Measurements from ENCODE around the gene CERKL. TPM values are rescaled to one million over a fixed set of nuclear protein-coding genes. Genes with fewer than 3 reads are reported as not detected.
A peak's percentile ranks its signal among the peaks of the same experiment; 100 is the strongest.

The CERKL gene
- total RNA-seq, 1 experiment from 2014 or later: 24.4 TPM

DNA sequence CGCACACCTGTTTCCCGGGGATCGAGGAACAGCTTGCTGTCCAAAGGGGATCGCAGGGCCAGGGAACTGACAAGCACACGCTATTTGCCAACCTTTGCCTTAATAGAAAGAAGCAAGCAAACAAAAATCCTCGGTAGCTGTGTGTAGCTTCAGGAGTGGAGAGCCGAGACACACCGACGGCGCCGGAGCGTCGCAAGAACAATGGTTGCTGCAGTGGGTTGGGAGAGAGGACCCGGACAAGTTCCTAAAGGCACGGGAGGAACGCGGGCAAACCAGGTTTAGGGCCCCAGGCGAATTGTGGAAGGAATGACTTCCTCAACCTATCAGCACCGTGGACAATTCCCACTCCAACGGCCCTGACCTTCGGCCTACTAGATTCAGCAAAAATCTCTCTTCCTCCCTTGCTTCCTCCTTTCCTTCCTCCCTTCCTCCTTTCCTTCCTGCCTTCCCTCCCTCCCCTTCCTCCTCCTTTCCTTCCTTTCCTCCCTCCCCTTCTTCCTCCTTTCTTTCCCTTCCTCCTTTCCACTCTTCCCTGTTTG is 28.3 kb upstream of the CERKL start:
- no peaks in the 10 kb centered on the region for H4K20me1 ChIP-seq (ENCODE audit: insufficient read depth, low read depth, low read length)
- DNase-seq: no peak
- no peaks in the 10 kb centered on the region for H3K9me2 ChIP-seq (replicated peaks; ENCODE audit: insufficient read depth, low read length)
- H3K4me3 ChIP-seq (ENCODE audit: low read length): 0 out of 2 replicates have a peak overlapping the region, but pooled peaks have one; percentile 25
- H2AFZ ChIP-seq (ENCODE audit: low read length): no peak overlapping the region
- peak overlapping the region; percentile 98 for H3K27ac ChIP-seq (ENCODE audit: low read length)
- peak overlapping the region; percentile 66 for H3K4me2 ChIP-seq (ENCODE audit: low read depth, low read length, poor library complexity, severe bottlenecking)
- H3K4me1 ChIP-seq (ENCODE audit: low read length): peaks cover 56% of the 10 kb centered on the region
- no peaks in the 10 kb centered on the region for H3K79me2 ChIP-seq (ENCODE audit: low read length)
- no peaks in the 10 kb centered on the region for H3K27me3 ChIP-seq (ENCODE audit: low read length)
- H3K9me3 ChIP-seq (ENCODE audit: low read length): no peaks in the 10 kb centered on the region
- no peaks in the 10 kb centered on the region for H3K36me3 ChIP-seq (ENCODE audit: insufficient read depth, low read length)
- H3K9ac ChIP-seq (ENCODE audit: low read length): peak overlapping the region; percentile 52

DNA sequence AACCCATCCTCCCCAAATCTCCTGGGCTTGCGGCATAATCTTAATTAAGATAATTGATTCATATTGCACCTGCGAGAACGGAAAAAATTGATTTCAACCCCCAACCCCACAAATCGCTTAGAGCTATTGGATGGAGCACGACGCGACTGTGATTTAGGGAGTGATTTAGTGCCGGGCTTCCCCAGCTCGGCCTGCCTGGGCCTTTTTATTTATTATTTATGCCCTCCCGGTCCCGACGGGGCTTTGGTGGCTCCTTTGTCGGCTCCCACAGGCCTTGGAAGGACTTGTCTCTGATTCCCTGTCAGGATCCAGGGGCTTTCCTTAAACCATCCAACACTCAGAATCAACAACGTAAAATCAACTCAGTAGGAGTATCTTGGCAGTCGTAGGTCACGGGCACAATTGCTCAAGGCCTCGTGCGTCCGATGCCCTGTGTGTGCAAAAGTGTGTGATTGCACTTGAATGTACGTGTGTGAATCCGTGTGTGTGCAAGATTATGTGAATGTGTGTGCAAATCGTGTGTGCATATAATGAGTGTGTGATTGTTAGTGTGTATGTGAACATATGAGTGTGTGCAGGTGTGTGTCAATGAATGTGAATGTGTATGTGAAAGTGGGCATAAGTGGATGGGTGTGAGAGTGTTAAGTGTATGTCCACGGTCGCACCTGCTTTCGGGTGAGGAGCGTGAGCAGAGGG is 27.7 kb upstream of the CERKL start:
- Histone ChIP-seq H3K9me2 (replicated peaks; ENCODE audit: insufficient read depth, low read length) (no peaks in the 10 kb centered on the region), H4K20me1 (ENCODE audit: insufficient read depth, low read depth, low read length) (no peaks in the 10 kb centered on the region), H3K9ac (ENCODE audit: low read length) (no peak overlapping the region), H3K27ac (ENCODE audit: low read length) (peak overlapping the region; percentile 98; the same call in 1 of the 2 replicates), H3K36me3 (ENCODE audit: insufficient read depth, low read length) (no peaks in the 10 kb centered on the region), H3K4me1 (ENCODE audit: low read length) (peaks cover 50% of the 10 kb centered on the region), H2AFZ (ENCODE audit: low read length) (no peak overlapping the region), H3K4me3 (ENCODE audit: low read length) (no peak overlapping the region), H3K27me3 (ENCODE audit: low read length) (no peaks in the 10 kb centered on the region), H3K4me2 (ENCODE audit: low read depth, low read length, poor library complexity, severe bottlenecking) (no peak overlapping the region), H3K9me3 (ENCODE audit: low read length) (no peaks in the 10 kb centered on the region), H3K79me2 (ENCODE audit: low read length) (no peaks in the 10 kb centered on the region)
- DNase-seq: no peak

GRCh38 chr2:181683518-181684453 is 26.9 kb upstream of the CERKL start:
- Histone ChIP-seq H3K4me2 (ENCODE audit: low read depth, low read length, poor library complexity, severe bottlenecking) (no peak overlapping the region), H2AFZ (ENCODE audit: low read length) (no peak overlapping the region), H3K36me3 (ENCODE audit: insufficient read depth, low read length) (no peaks in the 10 kb centered on the region), H3K9ac (ENCODE audit: low read length) (no peak overlapping the region), H3K4me3 (ENCODE audit: low read length) (no peak overlapping the region), H3K27me3 (ENCODE audit: low read length) (no peaks in the 10 kb centered on the region), H3K4me1 (ENCODE audit: low read length) (peaks cover 42% of the 10 kb centered on the region), H4K20me1 (ENCODE audit: insufficient read depth, low read depth, low read length) (no peaks in the 10 kb centered on the region), H3K27ac (ENCODE audit: low read length) (no peak overlapping the region), H3K9me2 (replicated peaks; ENCODE audit: insufficient read depth, low read length) (no peaks in the 10 kb centered on the region), H3K79me2 (ENCODE audit: low read length) (no peaks in the 10 kb centered on the region), H3K9me3 (ENCODE audit: low read length) (no peaks in the 10 kb centered on the region)
- no peak for DNase-seq

DNA sequence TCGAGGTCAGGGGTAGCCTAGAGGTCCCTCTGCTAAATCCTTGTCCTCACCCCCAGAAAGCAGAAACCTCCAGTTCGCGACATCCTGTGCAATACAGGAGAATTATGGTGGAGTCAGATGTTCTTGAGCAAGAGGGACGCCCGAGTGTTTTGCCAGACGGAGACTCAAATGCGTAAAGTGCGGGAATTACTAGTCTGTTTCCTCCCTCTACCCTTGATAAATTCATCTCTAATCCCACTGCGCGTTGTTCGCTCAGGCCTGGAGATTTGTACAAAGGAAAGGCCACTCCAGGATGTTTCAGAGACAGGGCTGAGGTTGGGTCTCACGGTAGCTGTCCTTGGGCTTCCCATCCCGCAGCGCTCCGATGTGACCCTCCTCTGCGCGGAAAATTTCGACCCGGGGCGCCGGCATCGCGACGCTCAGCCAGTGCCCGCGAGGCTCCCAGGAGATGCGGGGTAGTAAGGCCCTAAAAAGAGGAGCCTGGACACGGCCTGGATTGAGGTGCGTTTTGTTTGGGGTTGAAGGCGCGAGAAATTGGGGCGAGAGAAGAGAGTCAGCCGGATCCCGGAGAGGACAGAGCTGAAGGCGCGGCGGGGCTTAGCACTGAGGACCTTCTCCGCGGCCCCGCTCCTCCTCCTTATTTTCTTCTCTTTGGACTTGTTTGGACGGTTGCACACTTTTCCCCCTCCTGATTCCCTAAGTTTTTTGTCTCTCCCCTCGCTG is 26.1 kb upstream of the CERKL start:
- no peaks in the 10 kb centered on the region for H3K9me3 ChIP-seq (ENCODE audit: low read length)
- no peak overlapping the region for H3K4me3 ChIP-seq (ENCODE audit: low read length)
- H4K20me1 ChIP-seq (ENCODE audit: insufficient read depth, low read depth, low read length): no peaks in the 10 kb centered on the region
- H3K79me2 ChIP-seq (ENCODE audit: low read length): no peaks in the 10 kb centered on the region
- peaks cover 34% of the 10 kb centered on the region for H3K4me1 ChIP-seq (ENCODE audit: low read length)
- H3K36me3 ChIP-seq (ENCODE audit: insufficient read depth, low read length): no peaks in the 10 kb centered on the region
- DNase-seq: no peak
- H3K9ac ChIP-seq (ENCODE audit: low read length): no peak overlapping the region
- no peaks in the 10 kb centered on the region for H3K9me2 ChIP-seq (replicated peaks; ENCODE audit: insufficient read depth, low read length)
- no peaks in the 10 kb centered on the region for H3K27me3 ChIP-seq (ENCODE audit: low read length)
- no peak overlapping the region for H3K4me2 ChIP-seq (ENCODE audit: low read depth, low read length, poor library complexity, severe bottlenecking)
- no peak overlapping the region for H2AFZ ChIP-seq (ENCODE audit: low read length)
- no peak overlapping the region for H3K27ac ChIP-seq (ENCODE audit: low read length)

GRCh38 chr2:181682026-181682789 is 25.3 kb upstream of the CERKL start:
- H3K4me2 ChIP-seq (ENCODE audit: low read depth, low read length, poor library complexity, severe bottlenecking): no peak overlapping the region
- DNase-seq: no peak
- H3K79me2 ChIP-seq (ENCODE audit: low read length): no peaks in the 10 kb centered on the region
- no peaks in the 10 kb centered on the region for H3K27me3 ChIP-seq (ENCODE audit: low read length)
- H3K4me1 ChIP-seq (ENCODE audit: low read length): peaks cover 30% of the 10 kb centered on the region
- H4K20me1 ChIP-seq (ENCODE audit: insufficient read depth, low read depth, low read length): no peaks in the 10 kb centered on the region
- no peaks in the 10 kb centered on the region for H3K9me3 ChIP-seq (ENCODE audit: low read length)
- H3K9me2 ChIP-seq (replicated peaks; ENCODE audit: insufficient read depth, low read length): no peaks in the 10 kb centered on the region
- no peak overlapping the region for H3K27ac ChIP-seq (ENCODE audit: low read length)
- no peak overlapping the region for H3K4me3 ChIP-seq (ENCODE audit: low read length)
- no peak overlapping the region for H2AFZ ChIP-seq (ENCODE audit: low read length)
- no peaks in the 10 kb centered on the region for H3K36me3 ChIP-seq (ENCODE audit: insufficient read depth, low read length)
- H3K9ac ChIP-seq (ENCODE audit: low read length): no peak overlapping the region

DNA sequence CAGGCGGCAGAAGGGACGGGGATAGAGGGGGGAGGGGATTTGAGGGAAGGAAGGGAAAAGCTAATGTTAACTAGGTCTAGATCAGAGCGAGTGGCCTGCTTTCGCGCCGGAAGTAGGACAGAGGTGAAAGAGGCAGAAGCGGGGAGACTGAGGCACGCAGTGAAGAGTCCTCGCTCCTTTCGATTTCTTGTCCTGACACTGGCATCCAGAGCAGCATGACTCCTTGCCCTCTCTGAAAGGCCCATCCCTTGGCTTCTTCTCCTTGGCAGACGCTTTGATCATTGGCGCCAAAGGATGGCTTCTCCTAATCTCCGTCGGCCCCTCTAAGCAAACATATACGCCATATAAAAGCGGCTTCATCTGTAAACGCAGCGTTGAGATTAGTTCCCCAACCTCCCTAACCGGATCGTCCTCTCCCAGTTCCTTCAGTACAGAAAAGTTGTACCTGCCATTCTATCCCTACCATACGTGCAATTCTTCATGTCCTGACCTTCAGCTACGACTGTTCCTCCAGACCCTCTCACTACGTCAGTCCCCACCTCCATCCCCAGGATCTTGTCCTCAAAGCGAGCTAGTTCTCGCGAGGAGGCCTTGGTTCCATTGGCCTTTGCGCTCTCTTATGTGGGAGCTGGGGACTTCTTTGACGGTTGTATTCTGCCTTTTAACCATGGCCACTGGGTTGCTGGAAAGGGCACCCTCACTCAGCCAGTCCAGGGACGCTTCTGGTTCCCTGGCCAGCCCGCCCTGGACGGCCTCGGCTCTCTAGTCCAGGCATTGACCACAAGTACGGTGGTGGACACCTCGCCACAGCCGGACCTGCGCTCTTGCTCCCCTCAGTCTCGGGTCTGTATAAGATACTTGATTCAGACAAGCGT is 24.3 kb upstream of the CERKL start:
- Histone ChIP-seq H3K9ac (ENCODE audit: low read length) (no peak overlapping the region), H3K27ac (ENCODE audit: low read length) (no peak overlapping the region), H3K9me3 (ENCODE audit: low read length) (no peaks in the 10 kb centered on the region), H4K20me1 (ENCODE audit: insufficient read depth, low read depth, low read length) (no peaks in the 10 kb centered on the region), H3K27me3 (ENCODE audit: low read length) (no peaks in the 10 kb centered on the region), H2AFZ (ENCODE audit: low read length) (no peak overlapping the region), H3K79me2 (ENCODE audit: low read length) (no peaks in the 10 kb centered on the region), H3K36me3 (ENCODE audit: insufficient read depth, low read length) (no peaks in the 10 kb centered on the region), H3K9me2 (replicated peaks; ENCODE audit: insufficient read depth, low read length) (no peaks in the 10 kb centered on the region), H3K4me1 (ENCODE audit: low read length) (peaks cover 27% of the 10 kb centered on the region), H3K4me2 (ENCODE audit: low read depth, low read length, poor library complexity, severe bottlenecking) (no peak overlapping the region), H3K4me3 (ENCODE audit: low read length) (no peak overlapping the region)
- DNase-seq: no peak
